GM20000 (cell line): Measurements from ENCODE around the gene IFNA7.

ENCODE experiments used
- DNase-seq: peaks from one replicate; pipeline ENCODE4 v3.0.0; 2012; ENCODE audit warnings: low spot score
- TF ChIP-seq, protein P1 (sequence below): IDR thresholded peaks from 2 replicates; pipeline ENCODE4 v1.5.1; 2012; ENCODE audit warnings: mild to moderate bottlenecking, control low read depth; ENCODE audit errors: extremely low read depth, missing control alignments

Gene IFNA7

DNA sequence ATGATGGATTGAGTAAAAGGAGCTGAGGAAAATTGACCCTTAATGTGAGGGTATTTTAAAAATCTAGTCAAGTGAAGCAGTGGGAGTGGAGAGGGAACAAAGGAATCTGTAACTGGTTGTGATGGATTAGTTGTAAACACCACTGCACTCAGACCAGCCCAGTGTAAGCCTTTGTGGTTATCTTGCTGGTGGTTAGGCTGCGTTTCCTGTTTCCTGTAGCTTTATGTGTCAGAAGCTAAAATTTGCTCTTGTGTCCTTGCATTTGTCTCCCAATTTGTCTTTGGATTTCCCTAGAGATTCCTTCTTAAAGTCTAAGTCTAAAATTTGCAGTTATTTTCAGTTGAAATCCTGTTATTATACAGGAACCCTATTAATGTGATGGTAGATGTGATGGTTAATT lies 41.8 kb downstream of the IFNA7 start:
- TF ChIP-seq, protein P1, sequence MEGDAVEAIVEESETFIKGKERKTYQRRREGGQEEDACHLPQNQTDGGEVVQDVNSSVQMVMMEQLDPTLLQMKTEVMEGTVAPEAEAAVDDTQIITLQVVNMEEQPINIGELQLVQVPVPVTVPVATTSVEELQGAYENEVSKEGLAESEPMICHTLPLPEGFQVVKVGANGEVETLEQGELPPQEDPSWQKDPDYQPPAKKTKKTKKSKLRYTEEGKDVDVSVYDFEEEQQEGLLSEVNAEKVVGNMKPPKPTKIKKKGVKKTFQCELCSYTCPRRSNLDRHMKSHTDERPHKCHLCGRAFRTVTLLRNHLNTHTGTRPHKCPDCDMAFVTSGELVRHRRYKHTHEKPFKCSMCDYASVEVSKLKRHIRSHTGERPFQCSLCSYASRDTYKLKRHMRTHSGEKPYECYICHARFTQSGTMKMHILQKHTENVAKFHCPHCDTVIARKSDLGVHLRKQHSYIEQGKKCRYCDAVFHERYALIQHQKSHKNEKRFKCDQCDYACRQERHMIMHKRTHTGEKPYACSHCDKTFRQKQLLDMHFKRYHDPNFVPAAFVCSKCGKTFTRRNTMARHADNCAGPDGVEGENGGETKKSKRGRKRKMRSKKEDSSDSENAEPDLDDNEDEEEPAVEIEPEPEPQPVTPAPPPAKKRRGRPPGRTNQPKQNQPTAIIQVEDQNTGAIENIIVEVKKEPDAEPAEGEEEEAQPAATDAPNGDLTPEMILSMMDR = no peak
- peak; percentile 25 for DNase-seq

DNA sequence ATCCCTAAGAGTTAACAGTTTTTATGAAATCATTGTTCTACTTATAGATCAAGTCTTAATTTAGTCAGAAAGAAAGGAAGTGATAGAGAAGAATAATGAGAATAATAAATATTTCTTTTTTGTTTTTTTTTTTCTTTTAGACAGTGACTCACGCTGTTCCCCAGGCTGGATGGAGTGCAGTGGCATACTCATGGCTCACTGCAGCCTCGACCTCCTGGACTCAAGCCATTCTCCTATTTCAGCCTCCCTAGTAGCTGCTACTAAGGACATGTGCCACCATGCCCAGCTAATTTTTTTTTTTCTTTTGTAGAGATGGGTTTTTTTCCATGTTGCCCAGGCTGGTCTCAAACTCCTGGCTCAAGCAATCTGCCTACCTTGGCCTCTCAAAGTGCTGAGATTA lies 46.5 kb downstream of the IFNA7 start:
- TF ChIP-seq, protein P1 = no peak
- no peak for DNase-seq

- DNase-seq = peak; percentile 38
- TF ChIP-seq, protein P1 = peak; percentile 15
Observed at GRCh38 chr9:21154018-21154608, 47.9 kb downstream of the IFNA7 start.

DNA sequence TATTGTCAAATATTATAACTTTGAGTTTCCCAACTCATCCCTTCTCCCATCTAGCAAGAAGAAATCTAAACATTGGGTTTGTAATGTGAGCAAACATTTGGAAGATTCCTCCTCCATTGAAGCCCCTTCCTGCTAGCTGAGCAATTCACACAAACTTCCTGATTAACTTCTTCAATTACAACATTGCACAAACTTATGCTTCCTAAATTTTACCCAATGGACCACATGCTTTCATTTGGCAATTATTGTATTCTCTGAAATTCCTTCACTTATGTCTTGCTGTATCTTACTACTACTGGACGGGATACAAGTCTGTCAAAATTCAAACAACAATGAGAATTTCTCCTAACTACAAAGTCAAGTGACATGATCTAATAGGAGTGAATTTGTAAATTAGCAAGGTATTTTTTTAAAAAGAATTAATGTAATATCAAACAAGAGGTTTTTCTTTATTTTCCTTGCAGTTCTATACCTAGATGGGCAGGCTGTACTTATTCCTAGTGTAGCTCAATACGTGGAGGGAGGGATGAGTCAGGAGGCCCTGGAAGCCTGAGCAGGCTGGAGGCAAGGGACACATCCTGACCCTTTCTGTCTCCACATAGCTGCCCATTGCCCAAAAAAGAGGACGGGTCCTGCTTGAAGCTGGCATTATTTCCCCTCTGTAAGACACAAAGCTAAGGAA lies 48.5 kb downstream of the IFNA7 start:
- DNase-seq = no peak
- TF ChIP-seq, protein P1 = no peak
